ENCODE measurements around the gene ZCCHC2.

DNA sequence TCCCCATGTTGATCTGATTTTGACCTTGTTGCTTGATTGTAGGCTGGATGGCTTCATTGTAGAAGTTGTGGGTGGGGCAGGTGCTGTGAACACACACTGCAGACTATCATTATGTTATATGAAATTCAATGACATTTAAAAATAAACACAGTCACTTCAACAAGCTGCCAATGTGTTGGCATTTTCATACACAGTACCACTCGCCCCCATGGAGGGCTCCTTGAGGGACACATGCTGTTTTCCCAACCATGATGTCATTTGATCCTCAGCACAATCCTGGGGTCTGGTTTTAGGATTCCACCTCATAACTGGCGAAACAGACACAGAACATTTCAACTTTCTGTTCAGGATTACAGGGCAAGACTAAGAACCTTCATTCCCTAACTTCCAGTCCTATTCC lies 86.9 kb downstream of the ZCCHC2 start:
- TF ChIP-seq ATF3 (IDR thresholded peaks at IDR 0.05) (no peak), GABPA (IDR thresholded peaks at IDR 0.05 in 1 of 2, conservative IDR thresholded peaks at IDR 0.05 in 1 of 2) (no peak), CTCF (IDR thresholded peaks at IDR 0.05; ENCODE audit: low read depth, low read length, missing input control) (no peak), YY1 (IDR thresholded peaks at IDR 0.05) (no peak), TAF1 (conservative IDR thresholded peaks at IDR 0.05) (no peak), SP1 (IDR thresholded peaks at IDR 0.05) (no peak), RAD21 (IDR thresholded peaks at IDR 0.05) (no peak), JUND (IDR thresholded peaks at IDR 0.05) (no peak), REST (IDR thresholded peaks at IDR 0.05) (no peak)
- TF ChIP-seq, protein P1, sequence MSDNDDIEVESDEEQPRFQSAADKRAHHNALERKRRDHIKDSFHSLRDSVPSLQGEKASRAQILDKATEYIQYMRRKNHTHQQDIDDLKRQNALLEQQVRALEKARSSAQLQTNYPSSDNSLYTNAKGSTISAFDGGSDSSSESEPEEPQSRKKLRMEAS (IDR thresholded peaks at IDR 0.05), result no peak
- TF ChIP-seq, protein P2, sequence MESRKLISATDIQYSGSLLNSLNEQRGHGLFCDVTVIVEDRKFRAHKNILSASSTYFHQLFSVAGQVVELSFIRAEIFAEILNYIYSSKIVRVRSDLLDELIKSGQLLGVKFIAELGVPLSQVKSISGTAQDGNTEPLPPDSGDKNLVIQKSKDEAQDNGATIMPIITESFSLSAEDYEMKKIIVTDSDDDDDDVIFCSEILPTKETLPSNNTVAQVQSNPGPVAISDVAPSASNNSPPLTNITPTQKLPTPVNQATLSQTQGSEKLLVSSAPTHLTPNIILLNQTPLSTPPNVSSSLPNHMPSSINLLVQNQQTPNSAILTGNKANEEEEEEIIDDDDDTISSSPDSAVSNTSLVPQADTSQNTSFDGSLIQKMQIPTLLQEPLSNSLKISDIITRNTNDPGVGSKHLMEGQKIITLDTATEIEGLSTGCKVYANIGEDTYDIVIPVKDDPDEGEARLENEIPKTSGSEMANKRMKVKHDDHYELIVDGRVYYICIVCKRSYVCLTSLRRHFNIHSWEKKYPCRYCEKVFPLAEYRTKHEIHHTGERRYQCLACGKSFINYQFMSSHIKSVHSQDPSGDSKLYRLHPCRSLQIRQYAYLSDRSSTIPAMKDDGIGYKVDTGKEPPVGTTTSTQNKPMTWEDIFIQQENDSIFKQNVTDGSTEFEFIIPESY (IDR thresholded peaks at IDR 0.05), result no peak

All from liver (tissue), 3 donors.